Kidney (tissue), 14 donors: ENCODE measurements around the gene CYB5R2. TPM values are rescaled to one million over a fixed set of nuclear protein-coding genes. Genes with fewer than 3 reads are reported as not detected.
A peak's percentile ranks its signal among the peaks of the same experiment; 100 is the strongest.

Experiments used
- DNase-seq, 5 donors: peaks; one replicate each; pipeline ENCODE4 v3.0.0-alpha.2; 2013 to 2020
- FAIRE-seq: peaks from 2 replicates; lab custom pipeline; 2012; peaks lifted over from hg19 to GRCh38; lab: Jason Lieb, UNC
- H3K27ac ChIP-seq, 2 donors: one replicate each; pipeline ENCODE4 v1.7.0; 2013; ENCODE audit warnings: low read depth in 2 of 2, low read length in 2 of 2, inconsistent platforms in 1 of 2
- H3K27me3 ChIP-seq: one replicate; pipeline ENCODE4 v1.7.1; 2013; ENCODE audit warnings: low read length, inconsistent platforms; ENCODE audit not compliant: control insufficient read depth, insufficient read depth
- H3K36me3 ChIP-seq, 3 donors: one replicate each; pipeline versions ENCODE4 v1.7.0 to v1.7.1; 2013; ENCODE audit warnings: low read length in 3 of 3, control low read depth in 1 of 3, inconsistent platforms in 1 of 3; ENCODE audit not compliant: insufficient read depth in 3 of 3, control insufficient read depth in 2 of 3
- H3K4me1 ChIP-seq, 3 donors: one replicate each; pipeline versions ENCODE4 v1.7.0 to v1.7.1; 2013; ENCODE audit warnings: low read length in 3 of 3, inconsistent platforms in 1 of 3, low read depth in 1 of 3; ENCODE audit not compliant: control insufficient read depth in 2 of 3, insufficient read depth in 2 of 3
- H3K4me3 ChIP-seq, 3 donors: one replicate each; pipeline versions ENCODE4 v1.7.0 to v1.8.1; 2013; ENCODE audit warnings: low read length in 3 of 3, control low read depth in 1 of 3, inconsistent platforms in 1 of 3
- H3K9ac ChIP-seq, 3 donors: one replicate each; pipeline versions ENCODE4 v1.7.0 to v1.7.1; 2013; ENCODE audit warnings: low read length in 3 of 3, control low read depth in 1 of 3, inconsistent platforms in 1 of 3
- H3K9me3 ChIP-seq, 3 donors: one replicate each; pipeline versions ENCODE4 v1.7.0 to v1.7.1; 2013; ENCODE audit warnings: low read length in 3 of 3, control low read depth in 1 of 3, inconsistent platforms in 1 of 3; ENCODE audit not compliant: control insufficient read depth in 2 of 3, insufficient read depth in 1 of 3
- CTCF ChIP-seq: IDR thresholded peaks from 3 replicates; pipeline ENCODE4 v1.5.1; 2012; ENCODE audit warnings: mild to moderate bottlenecking, moderate library complexity, borderline replicate concordance; ENCODE audit not compliant: insufficient read depth; ENCODE audit errors: extremely low read depth
- intact Hi-C: fragments of 100-400 bp; cut with DNase I; formaldehyde crosslinking; loops from one replicate; pipeline ENCODE4 v1.11.1; 2022
- polyA plus RNA-seq: library from polyadenylated mRNA; stranded (reverse); fragments of 350-450 nt; fragmentation: Illumina TruSeq; extraction: RNeasy Lipid Tissue Mini Kit (QIAGEN cat#74804); gene quantifications from one replicate; pipeline ENCODE4 v1.2.3, GENCODE V29; 2014; ENCODE audit warnings: low read depth, low replicate concordance; ENCODE audit not compliant: insufficient read depth
- total RNA-seq: library from RNA; stranded (reverse); fragmentation: NEBNext Ultra II Directional; extraction: Animal tissue kit (Norgen Biotek cat#: 25700); gene quantifications from one replicate; pipeline ENCODE4 v1.2.1, GENCODE V29; 2021
- donor health status: control.
- donor health status: control.
- donor health status: control.
- donor health status: control.
- donor health status: control.
- donor health status: DM: yes; HTN: yes; CAD: no.
- donor health status: Normal renal cell carcinoma (clear cell type).

CYB5R2 gene
- total and polyA plus RNA-seq, 2 donors from 2014 or later, result 8.2 to 8.7 TPM

GRCh38 chr11:7677796-7678201 lies 4.5 kb upstream of the CYB5R2 start:
- Histone ChIP-seq H3K27me3 (no peaks in the 10 kb centered on the region), H3K36me3 (no peaks in the 10 kb centered on the region), H3K9me3 (no peaks in the 10 kb centered on the region), H3K4me3 (no peak overlapping the region), H3K27ac (no peak overlapping the region), H3K9ac (no peak overlapping the region), H3K4me1 (peaks cover 0 to 6% (median 4%) of the 10 kb centered on the region in 3 donors)
- DNase-seq, result peak in 2 of 5 donors; percentile 50 to 76
- FAIRE-seq, result no peak
- intact Hi-C loops, result no loop called here
- TF ChIP-seq CTCF, result no peak

GRCh38 chr11:7677071-7677470 lies 3.8 kb upstream of the CYB5R2 start:
- FAIRE-seq (no peak), DNase-seq (no peak)
- Histone ChIP-seq H3K9ac (no peak overlapping the region), H3K27me3 (no peaks in the 10 kb centered on the region), H3K4me3 (no peak overlapping the region), H3K27ac (no peak overlapping the region), H3K4me1 (peaks cover 0 to 9% (median 4%) of the 10 kb centered on the region in 3 donors), H3K36me3 (no peaks in the 10 kb centered on the region), H3K9me3 (no peaks in the 10 kb centered on the region)
- TF ChIP-seq CTCF, result no peak
- intact Hi-C loops, result no loop called here

- Histone ChIP-seq H3K27ac (no peak overlapping the region), H3K9ac (no peak overlapping the region), H3K4me3 (no peak overlapping the region), H3K9me3 (no peaks in the 10 kb centered on the region), H3K36me3 (no peaks in the 10 kb centered on the region), H3K4me1 (peaks cover 0 to 12% (median 4%) of the 10 kb centered on the region in 3 donors), H3K27me3 (no peaks in the 10 kb centered on the region)
- no peak for FAIRE-seq
- DNase-seq, result peak in 1 of 5 donors; percentile 43
- intact Hi-C loops, result no loop called here
- TF ChIP-seq CTCF, result no peak
These were observed 2.3 kb upstream of the CYB5R2 start for GRCh38 chr11:7675631-7676030.

- intact Hi-C loops, result no loop called here
- Histone ChIP-seq H3K9me3 (no peaks in the 10 kb centered on the region), H3K4me3 (peak overlapping the region in 2 of 3 donors; percentile 37 to 55), H3K4me1 (peaks cover 0 to 12% (median 4%) of the 10 kb centered on the region in 3 donors), H3K27me3 (no peaks in the 10 kb centered on the region), H3K27ac (no peak overlapping the region), H3K36me3 (no peaks in the 10 kb centered on the region), H3K9ac (peak overlapping the region in 1 of 3 donors; percentile 62)
- TF ChIP-seq CTCF, result no peak
- FAIRE-seq, result no peak
- DNase-seq, result peak; percentile 78 to 87 (median 85)
These were observed 579 bp upstream of the CYB5R2 start for GRCh38 chr11:7673724-7674434.
